GM23338 (cell line): ENCODE measurements around the gene MLPH. TPM values are rescaled to one million over a fixed set of nuclear protein-coding genes. Genes with fewer than 3 reads are reported as not detected.

ENCODE experiments used
- ATAC-seq: fragments of 200-7000 bp; cut with Tn5 transposase; 3 replicates; pipeline ENCODE4 v1.9.1; 2020
- DNase-seq: peaks from one replicate; pipeline ENCODE4 v3.0.0-alpha.2; 2015; ENCODE audit warnings: low spot score
- H2AFZ ChIP-seq: fragments of 200-600 bp; sonication (generic); 2 replicates; pipeline ENCODE4 v1.8.0; 2016; ENCODE audit warnings: antibody characterized with exemption, mild to moderate bottlenecking, moderate library complexity
- H3F3A ChIP-seq: fragments of 200-600 bp; sonication (generic); replicated peaks from 2 replicates; pipeline ENCODE4 v1.8.0; 2017; ENCODE audit warnings: antibody characterized with exemption, mixed run types, low read depth
- H3K27ac ChIP-seq: fragments of 200-600 bp; sonication (generic); 2 replicates; pipeline ENCODE4 v1.6.1; 2016; ENCODE audit warnings: low read depth
- H3K27me3 ChIP-seq: fragments of 200-600 bp; sonication (generic); 2 replicates; pipeline ENCODE4 v1.8.0; 2016; ENCODE audit warnings: mild to moderate bottlenecking, mixed run types, moderate library complexity; ENCODE audit not compliant: insufficient read depth
- H3K36me3 ChIP-seq: fragments of 200-600 bp; sonication (generic); 2 replicates; pipeline ENCODE4 v1.8.0; 2016; ENCODE audit warnings: mild to moderate bottlenecking; ENCODE audit not compliant: insufficient read depth
- H3K4me1 ChIP-seq: fragments of 200-600 bp; sonication (generic); 2 replicates; pipeline ENCODE4 v1.8.0; 2016; ENCODE audit warnings: mild to moderate bottlenecking, moderate library complexity; ENCODE audit not compliant: insufficient read depth
- H3K4me2 ChIP-seq: fragments of 200-600 bp; sonication (generic); 2 replicates; pipeline ENCODE4 v1.7.1; 2017; ENCODE audit warnings: mixed run types
- H3K4me3 ChIP-seq: fragments of 200-600 bp; sonication (generic); 2 replicates; pipeline ENCODE4 v1.6.1; 2016; ENCODE audit warnings: mixed run types
- H3K79me2 ChIP-seq: fragments of 200-600 bp; sonication (generic); replicated peaks from 2 replicates; pipeline ENCODE4 v1.8.0; 2017; ENCODE audit warnings: mild to moderate bottlenecking; ENCODE audit not compliant: insufficient read depth
- H3K9me2 ChIP-seq: fragments of 200-600 bp; sonication (generic); 2 replicates; pipeline ENCODE4 v1.8.0; 2017; ENCODE audit not compliant: insufficient read depth
- H4K20me1 ChIP-seq: fragments of 200-600 bp; sonication (generic); replicated peaks from 2 replicates; pipeline ENCODE4 v1.8.0; 2017; ENCODE audit warnings: mild to moderate bottlenecking; ENCODE audit not compliant: insufficient read depth
- H3K27ac Mint-ChIP-seq: 2 replicates; pipeline ENCODE4 v1.8.0; 2020; ENCODE audit warnings: inconsistent platforms, mild to moderate bottlenecking, moderate library complexity, mixed read lengths
- H3K27me3 Mint-ChIP-seq: 3 replicates; pipeline ENCODE4 v1.8.0; 2022; ENCODE audit warnings: low read depth, mild to moderate bottlenecking, moderate library complexity, mixed read lengths, inconsistent platforms; ENCODE audit not compliant: insufficient read depth, poor library complexity
- H3K36me3 Mint-ChIP-seq: 3 replicates; pipeline ENCODE4 v1.8.0; 2021; ENCODE audit warnings: low read depth, mild to moderate bottlenecking, inconsistent platforms, moderate library complexity, mixed read lengths
- H3K4me1 Mint-ChIP-seq: 3 replicates; pipeline ENCODE4 v1.8.0; 2020; ENCODE audit warnings: mild to moderate bottlenecking, inconsistent platforms, mixed read lengths
- H3K4me3 Mint-ChIP-seq: 3 replicates; pipeline ENCODE4 v1.8.0; 2021; ENCODE audit warnings: moderate library complexity, mild to moderate bottlenecking, inconsistent platforms, mixed read lengths
- H3K9me3 Mint-ChIP-seq: 3 replicates; pipeline ENCODE4 v1.8.0; 2020; ENCODE audit warnings: moderate library complexity, mild to moderate bottlenecking, inconsistent platforms, mixed read lengths
- CREB1 ChIP-seq: fragments of 250-450 bp; sonication (Bioruptor Pico); IDR thresholded peaks from 2 replicates; pipeline ENCODE4 v1.5.0; 2020; ENCODE audit warnings: low read depth, mild to moderate bottlenecking, moderate library complexity
- CTCF ChIP-seq, 2 experiments: fragments of 200-600 bp in 1 of 2; sonication (generic) in 1 of 2; conservative IDR thresholded peaks; 2 replicates each; pipeline versions ENCODE4 v1.5.1 to v1.6.1; 2016 to 2017; ENCODE audit warnings: antibody characterized with exemption in 2 of 2, low read depth in 2 of 2, mild to moderate bottlenecking in 2 of 2, moderate library complexity in 1 of 2
- ETS1 ChIP-seq: IDR thresholded peaks from 2 replicates; pipeline ENCODE4 v1.6.1; 2016; ENCODE audit warnings: antibody characterized with exemption
- EZH2 ChIP-seq: fragments of 200-600 bp; sonication (generic); IDR thresholded peaks from one replicate; pipeline ENCODE4 v1.8.0; 2017; ENCODE audit warnings: antibody characterized with exemption, mild to moderate bottlenecking, low read depth; ENCODE audit not compliant: unreplicated experiment
- EZH2phosphoT487 ChIP-seq: fragments of 200-600 bp; sonication (generic); IDR thresholded peaks from one replicate; pipeline ENCODE4 v1.8.1; 2018; ENCODE audit warnings: antibody characterized with exemption; ENCODE audit not compliant: unreplicated experiment
- JUNB ChIP-seq: IDR thresholded peaks from one replicate; pipeline ENCODE4 v1.6.1; 2016; ENCODE audit warnings: antibody characterized with exemption; ENCODE audit not compliant: unreplicated experiment
- NANOG ChIP-seq: IDR thresholded peaks from 2 replicates; pipeline ENCODE4 v1.6.1; 2016; ENCODE audit warnings: antibody characterized with exemption, borderline replicate concordance
- POLR2AphosphoS5 ChIP-seq: IDR thresholded peaks from 2 replicates; pipeline ENCODE4 v1.6.1; 2016; ENCODE audit warnings: antibody characterized with exemption, low read depth
- REST ChIP-seq: IDR thresholded peaks from one replicate; pipeline ENCODE4 v1.6.1; 2018; ENCODE audit warnings: antibody characterized with exemption; ENCODE audit not compliant: unreplicated experiment
- STAT1 ChIP-seq: IDR thresholded peaks from one replicate; pipeline ENCODE4 v1.6.1; 2016; ENCODE audit warnings: antibody characterized with exemption; ENCODE audit not compliant: unreplicated experiment
- ZNF114 ChIP-seq: fragments of 250-450 bp; sonication (Bioruptor Pico); IDR thresholded peaks from 2 replicates; pipeline ENCODE4 v1.5.0; 2020; ENCODE audit warnings: mild to moderate bottlenecking, moderate library complexity
- ZNF331 ChIP-seq: fragments of 250-450 bp; sonication (Bioruptor Pico); IDR thresholded peaks from 2 replicates; pipeline ENCODE4 v1.5.0; 2020; ENCODE audit warnings: low read depth, mild to moderate bottlenecking, moderate library complexity
- ZNF462 ChIP-seq: fragments of 250-450 bp; sonication (Bioruptor Pico); IDR thresholded peaks from 2 replicates; pipeline ENCODE4 v1.5.0; 2020; ENCODE audit warnings: mild to moderate bottlenecking, moderate library complexity
- polyA plus RNA-seq: library from polyadenylated mRNA; unstranded; fragments of >200 nt; fragmentation: Nextera tagmentation; extraction: Ambion mirVana; gene quantifications from 2 replicates; pipeline ENCODE4 v1.2.1, GENCODE V29; 2016
- total RNA-seq: library from RNA; depleted of rRNA; stranded (reverse); fragments of >200 nt; shearing (Covaris generic); gene quantifications from 2 replicates; pipeline ENCODE4 v1.2.3, GENCODE V29; 2014

MLPH gene
- total and polyA plus RNA-seq, 2 experiments from 2014 or later: 13.6 to 16.5 TPM

- Histone ChIP-seq H3K79me2 (no peaks in the 10 kb centered on the region), H3K9me2 (peaks cover 16% of the 10 kb centered on the region), H4K20me1 (no peaks in the 10 kb centered on the region), H3K27ac (no peak overlapping the region), H3K36me3 (no peaks in the 10 kb centered on the region), H3K4me2 (no peak overlapping the region), H3K4me3 (no peak overlapping the region), H2AFZ (no peak overlapping the region), H3F3A (no peaks in the 10 kb centered on the region), H3K4me1 (no peaks in the 10 kb centered on the region), H3K27me3 (no peaks in the 10 kb centered on the region)
- no peaks in the 10 kb centered on the region for H3K36me3 Mint-ChIP-seq
- ATAC-seq: no peak
- DNase-seq: no peak
- no peak for TF ChIP-seq ETS1
- no peak for TF ChIP-seq ZNF331 (CRISPR knock-in tag)
- TF ChIP-seq EZH2: no peak
- no peak for TF ChIP-seq JUNB
- TF ChIP-seq ZNF462 (CRISPR knock-in tag): no peak
- TF ChIP-seq CTCF (conservative IDR thresholded peaks at IDR 0.05; ENCODE audit: low read depth in 2 of 2): no peak
- TF ChIP-seq ZNF114: no peak
- no peak for TF ChIP-seq NANOG
- TF ChIP-seq REST: no peak
- TF ChIP-seq POLR2AphosphoS5: no peak
- no peak for TF ChIP-seq EZH2phosphoT487
- no peak for TF ChIP-seq CREB1
- no peak for TF ChIP-seq STAT1
- H3K27ac Mint-ChIP-seq: no peak overlapping the region
- no peak overlapping the region for H3K4me3 Mint-ChIP-seq
- peaks cover 6% of the 10 kb centered on the region for H3K27me3 Mint-ChIP-seq
- no peaks in the 10 kb centered on the region for H3K4me1 Mint-ChIP-seq
- H3K9me3 Mint-ChIP-seq: peaks cover 14% of the 10 kb centered on the region; the same call in 2 of the 3 replicates
Measured at GRCh38 chr2:237459226-237459625, 27.8 kb upstream of the MLPH start.
